ENCODE measurements around the gene FAF1. TPM values are rescaled to one million over a fixed set of nuclear protein-coding genes. Genes with fewer than 3 reads are reported as not detected.

Gene FAF1
- total and polyA plus RNA-seq, 2 of the 8 experiments (the other 6 are each of a cell fraction or from before 2014, with no cell fraction given) = 10.8 to 65.9 TPM

DNA sequence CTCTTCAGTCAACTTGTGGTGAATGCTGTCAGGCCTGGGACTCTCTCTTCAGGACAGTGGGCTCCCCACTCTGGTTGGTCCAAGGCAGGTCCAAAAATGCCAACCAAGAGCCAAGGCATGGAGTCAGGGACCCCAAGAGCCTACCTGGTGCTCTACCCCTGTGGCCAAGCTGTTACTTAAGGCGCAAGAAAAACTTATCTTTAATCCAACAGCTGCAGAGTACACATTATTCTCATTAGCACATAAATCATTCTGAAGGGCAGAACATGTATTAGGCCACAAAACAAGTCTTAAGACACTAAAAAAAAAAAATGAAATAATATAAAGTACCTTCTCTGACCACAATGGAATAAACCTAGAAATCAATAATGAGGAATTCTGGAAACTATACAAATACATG lies 65.7 kb downstream of the FAF1 start:
- Histone ChIP-seq H3K4ac (replicated peaks; ENCODE audit: insufficient read length, low read depth, low read length) (no peak overlapping the region), H2AFZ (ENCODE audit: low read length) (no peak overlapping the region), H4K91ac (replicated peaks; ENCODE audit: insufficient read length, low read length) (no peak overlapping the region), H3K79me1 (ENCODE audit: low read depth, low read length) (no peaks in the 10 kb centered on the region; the same call in none of the 2 replicates), H2BK120ac (replicated peaks; ENCODE audit: low read depth, low read length) (no peak overlapping the region), H3K27me3 (replicated peaks in 1 of 4; ENCODE audit: control insufficient read depth in 3 of 4, extremely low read depth in 1 of 4, insufficient read depth in 3 of 4, low read length in 3 of 4) (no peaks in the 10 kb centered on the region), H3K9me3 (ENCODE audit: insufficient read depth in 2 of 2, low read depth in 1 of 2, low read length in 1 of 2) (peaks cover 13 to 16% of the 10 kb centered on the region in 2 experiments; a peak in 3 of 4 replicates), H3K23ac (ENCODE audit: insufficient read length) (no peak overlapping the region), H4K8ac (ENCODE audit: extremely low read depth, insufficient read depth, low read length) (no peak overlapping the region), H3K27ac (ENCODE audit: low read depth, low read length) (no peak overlapping the region), H3K79me2 (ENCODE audit: control insufficient read depth in 1 of 2, insufficient read depth in 2 of 2, low read length in 2 of 2) (peaks cover 0 to 39% of the 10 kb centered on the region in 2 experiments; a peak in 3 of 4 replicates), H3K36me3 (ENCODE audit: control insufficient read depth in 2 of 4, insufficient read depth in 4 of 4, low read length in 3 of 4) (no peaks in the 10 kb centered on the region), H2BK12ac (ENCODE audit: low read depth, low read length) (no peak overlapping the region), H3K4me1 (replicated peaks in 1 of 4; ENCODE audit: control insufficient read depth in 3 of 4, insufficient read depth in 4 of 4, low read length in 3 of 4) (no peaks in the 10 kb centered on the region), H4K20me1 (replicated peaks in 1 of 2; ENCODE audit: control insufficient read depth in 1 of 2, insufficient read depth in 2 of 2, low read length in 2 of 2) (no peaks in the 10 kb centered on the region), H3K23me2 (ENCODE audit: low read depth, low read length) (no peaks in the 10 kb centered on the region; the same call in 1 of the 2 replicates), H2BK5ac (ENCODE audit: low read depth, low read length) (no peak overlapping the region), H2AK5ac (ENCODE audit: low read depth, low read length) (no peak overlapping the region), H2BK20ac (ENCODE audit: low read length) (no peak overlapping the region), H3K9ac (replicated peaks in 1 of 4; ENCODE audit: extremely low read depth in 1 of 4, low read depth in 3 of 4, low read length in 3 of 4) (no peak overlapping the region), H3K18ac (ENCODE audit: extremely low read depth, low read length) (no peak overlapping the region), H3K4me2 (ENCODE audit: insufficient read depth in 1 of 2, low read depth in 2 of 2, low read length in 2 of 2) (no peak overlapping the region), H4K5ac (ENCODE audit: insufficient read length, low read depth, low read length) (no peak overlapping the region), H3K56ac (replicated peaks; ENCODE audit: insufficient read length, low read depth, low read length) (no peak overlapping the region), H3K14ac (ENCODE audit: insufficient read length) (no peak overlapping the region), H2BK15ac (ENCODE audit: low read length) (no peak overlapping the region), H3K4me3 (ENCODE audit: extremely low read depth in 1 of 4, insufficient read depth in 2 of 4, low read depth in 3 of 4, low read length in 4 of 4) (no peak overlapping the region)
- FAIRE-seq = no peak
- 100% methylated on average over 1 of the region's 1 CpG; no CpG with 5 or more reads in 1 of the 2 experiments for WGBS, 2 experiments (ENCODE audit: extremely low coverage in 1 of 2, insufficient coverage in 1 of 2, insufficient read length in 1 of 2, insufficient replicate concordance in 2 of 2, low coverage in 1 of 2, low lambda C conversion rate in 2 of 2, missing lambda C conversion rate in 1 of 2)
- no peak for DNase-seq (ENCODE audit: low read depth in 1 of 2, low spot score in 2 of 2)
- ChIA-PET POLR2A (ENCODE audit: partially characterized antibody) (no interaction called here), CTCF (ENCODE audit: partially characterized antibody) (no interaction called here)
- TF ChIP-seq BACH1 (IDR thresholded peaks at IDR 0.05; ENCODE audit: low read length) (no peak), JUND (IDR thresholded peaks at IDR 0.05; ENCODE audit: low read length) (no peak), RAD21 (IDR thresholded peaks at IDR 0.05 in 1 of 2, conservative IDR thresholded peaks at IDR 0.05 in 1 of 2; ENCODE audit: low read depth in 2 of 2, low read length in 2 of 2) (no peak), SIN3A (conservative IDR thresholded peaks at IDR 0.05 in 1 of 2, IDR thresholded peaks at IDR 0.05 in 1 of 2; ENCODE audit: low read depth in 1 of 2, low read length in 2 of 2) (no peak), TBP (IDR thresholded peaks at IDR 0.05; ENCODE audit: low read depth, low read length) (no peak), FOSL1 (IDR thresholded peaks at IDR 0.05; ENCODE audit: insufficient read depth, low read depth, low read length) (no peak), TCF12 (IDR thresholded peaks at IDR 0.05; ENCODE audit: low read depth, low read length) (no peak), CTBP2 (IDR thresholded peaks at IDR 0.05; ENCODE audit: borderline replicate concordance, insufficient read depth, insufficient read length, low read length) (no peak), POLR2AphosphoS5 (IDR thresholded peaks at IDR 0.05; ENCODE audit: low read depth, low read length) (no peak), EP300 (IDR thresholded peaks at IDR 0.05; ENCODE audit: borderline replicate concordance in 1 of 2, low read depth in 2 of 2, low read length in 2 of 2) (no peak), CBX8 (IDR thresholded peaks at IDR 0.05; ENCODE audit: borderline replicate concordance, low read depth, low read length) (no peak), SIRT6 (IDR thresholded peaks at IDR 0.05; ENCODE audit: low read length) (no peak), SP1 (IDR thresholded peaks at IDR 0.05; ENCODE audit: low read depth, low read length) (no peak), SRF (IDR thresholded peaks at IDR 0.05; ENCODE audit: low read depth, low read length) (no peak), POU5F1 (IDR thresholded peaks at IDR 0.05; ENCODE audit: low read depth, low read length) (no peak)

Measured in H1 (cell line).